Gastrocnemius medialis (tissue), 4 donors: Measurements from ENCODE around the gene AP2B1.

Experiments
- POLR2A ChIP-seq, 2 donors: fragments of 450-650 bp; IDR thresholded peaks; one replicate each; pipeline ENCODE4 v1.6.1; 2017; ENCODE audit warnings: antibody characterized with exemption in 2 of 2, mild to moderate bottlenecking in 2 of 2, moderate library complexity in 2 of 2
- TF ChIP-seq, protein P1 (sequence below), 5 experiments: fragments of 450-650 bp in 3 of 5; fragments of 200-600 bp in 2 of 5; sonication (generic) in 2 of 5; IDR thresholded peaks in 4 of 5; conservative IDR thresholded peaks in 1 of 5; 1 replicate in 4 of 5; 2 replicates in 1 of 5; pipeline ENCODE4 v1.5.1; 2016 to 2019; ENCODE audit warnings: antibody characterized with exemption in 5 of 5, mild to moderate bottlenecking in 3 of 5, moderate library complexity in 3 of 5

- TF ChIP-seq, protein P1, sequence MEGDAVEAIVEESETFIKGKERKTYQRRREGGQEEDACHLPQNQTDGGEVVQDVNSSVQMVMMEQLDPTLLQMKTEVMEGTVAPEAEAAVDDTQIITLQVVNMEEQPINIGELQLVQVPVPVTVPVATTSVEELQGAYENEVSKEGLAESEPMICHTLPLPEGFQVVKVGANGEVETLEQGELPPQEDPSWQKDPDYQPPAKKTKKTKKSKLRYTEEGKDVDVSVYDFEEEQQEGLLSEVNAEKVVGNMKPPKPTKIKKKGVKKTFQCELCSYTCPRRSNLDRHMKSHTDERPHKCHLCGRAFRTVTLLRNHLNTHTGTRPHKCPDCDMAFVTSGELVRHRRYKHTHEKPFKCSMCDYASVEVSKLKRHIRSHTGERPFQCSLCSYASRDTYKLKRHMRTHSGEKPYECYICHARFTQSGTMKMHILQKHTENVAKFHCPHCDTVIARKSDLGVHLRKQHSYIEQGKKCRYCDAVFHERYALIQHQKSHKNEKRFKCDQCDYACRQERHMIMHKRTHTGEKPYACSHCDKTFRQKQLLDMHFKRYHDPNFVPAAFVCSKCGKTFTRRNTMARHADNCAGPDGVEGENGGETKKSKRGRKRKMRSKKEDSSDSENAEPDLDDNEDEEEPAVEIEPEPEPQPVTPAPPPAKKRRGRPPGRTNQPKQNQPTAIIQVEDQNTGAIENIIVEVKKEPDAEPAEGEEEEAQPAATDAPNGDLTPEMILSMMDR (IDR thresholded peaks at IDR 0.05 in 4 of 5, conservative IDR thresholded peaks at IDR 0.05 in 1 of 5), result no peak
- TF ChIP-seq POLR2A (IDR thresholded peaks at IDR 0.05), result no peak
Observed at GRCh38 chr17:35773679-35774425, 186.7 kb downstream of the AP2B1 start.
